GM21825 (cell line): ENCODE results near the gene TMEM204.
"Not testable (repeated sequence)": the region's sequence is repeated elsewhere in the genome, so short reads cannot be mapped to it uniquely, and the experiment has no call there.

Source experiments
- ATAC-seq: cut with Tn5 transposase; IDR thresholded peaks from one replicate; pipeline ENCODE4 v1.9.1; 2021; ENCODE audit warnings: mild to moderate bottlenecking, moderate library complexity; ENCODE audit not compliant: unreplicated experiment

The TMEM204 gene

DNA sequence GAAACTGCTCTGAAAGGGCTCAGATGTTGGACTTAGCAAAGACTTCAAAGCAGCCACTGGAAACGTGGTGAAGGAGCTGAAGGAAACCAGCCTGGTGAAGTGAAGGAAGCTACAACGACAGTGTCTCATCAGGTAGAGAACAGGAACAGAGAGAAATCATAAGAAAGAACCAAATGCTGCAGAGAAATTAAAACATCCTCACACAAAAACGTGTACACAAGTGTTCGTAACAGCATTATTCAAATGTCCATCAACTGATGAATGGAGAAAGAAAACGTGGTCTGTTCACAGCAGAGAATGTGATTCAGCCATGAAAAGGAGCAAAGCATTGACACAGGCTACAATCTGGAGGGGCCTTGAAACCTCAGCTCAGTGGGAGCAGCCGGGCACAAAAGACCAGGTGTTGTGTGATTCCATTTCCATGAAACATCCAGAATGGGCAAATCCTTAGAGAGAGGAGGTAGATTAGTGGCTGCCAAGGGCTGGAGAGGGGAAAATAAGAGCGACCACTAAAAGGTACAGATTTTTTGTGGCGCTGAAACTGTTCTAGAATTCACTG lies 51.5 kb downstream of the TMEM204 start:
- ATAC-seq: no peak

DNA sequence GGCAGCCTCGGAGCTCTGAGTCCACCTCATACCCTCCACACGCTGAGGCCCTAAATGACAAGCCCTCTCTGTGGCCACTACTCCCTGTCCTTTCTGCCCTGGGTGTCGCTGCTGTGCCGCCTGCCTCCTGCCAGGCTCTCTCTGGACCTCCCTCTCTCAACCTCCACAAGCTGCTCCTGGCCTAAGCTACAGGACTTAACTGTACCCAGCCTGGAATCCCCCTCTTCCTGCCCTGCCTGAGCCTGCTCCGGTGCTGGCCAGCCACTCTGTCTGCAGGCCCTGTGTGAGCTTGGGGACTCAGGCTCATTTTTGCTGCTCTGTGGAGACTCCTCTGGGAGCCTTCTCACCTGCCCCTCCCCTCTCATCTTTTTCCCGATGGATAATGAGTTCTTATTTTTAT lies 56.9 kb downstream of the TMEM204 start:
- ATAC-seq: no peak

DNA sequence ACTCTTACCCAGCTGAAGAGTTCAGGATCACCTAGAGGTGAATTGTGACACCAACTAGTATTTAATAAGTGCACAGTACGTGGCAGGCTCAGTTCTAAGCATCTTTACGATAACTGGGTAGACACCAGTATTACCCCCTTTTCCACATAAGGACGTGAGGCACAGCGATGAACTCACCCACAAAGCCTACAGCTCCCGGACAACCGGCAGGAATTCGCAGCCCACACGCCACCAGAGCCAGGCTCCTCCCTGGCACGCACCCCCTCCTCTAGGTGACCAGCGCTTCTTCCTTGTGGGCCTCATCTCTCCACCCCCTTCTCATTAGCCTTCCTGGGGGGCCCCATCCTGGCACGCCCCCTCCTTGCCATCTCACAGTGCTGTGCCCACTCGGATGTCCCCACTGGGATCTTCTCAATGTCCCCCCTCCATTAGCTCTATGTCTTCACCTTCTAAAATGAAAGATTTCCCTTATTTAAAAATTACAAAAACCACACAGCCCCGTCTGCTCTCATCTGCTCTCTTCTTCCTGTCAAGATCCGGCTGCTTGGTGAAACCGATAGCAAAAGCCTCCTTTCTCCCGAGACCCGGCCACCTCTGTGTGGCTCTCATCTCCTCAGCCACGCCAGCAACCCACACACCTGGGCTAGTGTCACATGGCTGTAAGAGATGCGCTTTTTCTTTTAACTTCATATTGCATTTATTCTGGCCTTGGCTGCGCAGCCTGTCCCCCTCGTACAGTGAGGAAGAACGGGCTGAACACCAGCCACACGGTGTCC lies 57.7 kb downstream of the TMEM204 start:
- no peak for ATAC-seq

GRCh38 chr16:1592446-1592845 lies 59.0 kb downstream of the TMEM204 start:
- ATAC-seq: no peak

DNA sequence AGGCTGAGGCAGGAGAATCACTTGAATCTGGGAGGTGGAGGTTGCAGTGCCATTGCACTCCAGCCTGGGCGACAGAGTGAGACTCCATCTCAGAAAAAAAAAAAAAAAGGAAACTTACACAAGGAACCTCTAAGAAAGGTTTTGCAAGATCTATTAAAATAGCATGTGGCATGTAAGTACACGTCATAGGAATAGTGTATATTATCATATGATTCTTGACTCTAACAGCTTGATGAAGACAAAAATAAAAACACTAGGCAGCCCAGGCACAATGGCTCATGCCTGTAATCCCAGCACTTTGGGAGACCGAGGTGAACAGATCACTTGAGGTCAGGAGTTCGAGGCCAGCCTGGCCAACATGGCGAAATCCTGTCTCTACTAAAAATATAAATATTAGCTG lies 62.0 kb downstream of the TMEM204 start:
- not testable (repeated sequence) for ATAC-seq

DNA sequence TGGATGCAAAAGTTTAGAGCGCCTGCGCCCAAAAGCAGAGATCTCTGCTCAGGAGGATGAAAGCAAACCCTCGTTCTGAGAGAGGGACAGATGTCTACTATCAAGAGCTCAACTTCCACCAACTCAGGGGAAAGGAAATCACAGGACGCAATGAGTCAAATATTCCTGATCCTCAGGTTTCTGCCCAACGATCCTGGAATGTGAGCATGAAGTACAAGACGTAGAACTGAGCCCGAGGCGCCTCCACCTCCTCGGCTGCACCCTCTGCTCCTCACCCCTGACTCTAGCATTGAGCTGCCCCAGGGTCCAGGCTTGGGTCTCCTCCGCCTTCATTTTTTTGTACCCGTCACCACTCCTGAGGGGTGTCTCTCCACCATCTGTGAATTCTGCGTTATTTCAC lies 63.0 kb downstream of the TMEM204 start:
- ATAC-seq: no peak

DNA sequence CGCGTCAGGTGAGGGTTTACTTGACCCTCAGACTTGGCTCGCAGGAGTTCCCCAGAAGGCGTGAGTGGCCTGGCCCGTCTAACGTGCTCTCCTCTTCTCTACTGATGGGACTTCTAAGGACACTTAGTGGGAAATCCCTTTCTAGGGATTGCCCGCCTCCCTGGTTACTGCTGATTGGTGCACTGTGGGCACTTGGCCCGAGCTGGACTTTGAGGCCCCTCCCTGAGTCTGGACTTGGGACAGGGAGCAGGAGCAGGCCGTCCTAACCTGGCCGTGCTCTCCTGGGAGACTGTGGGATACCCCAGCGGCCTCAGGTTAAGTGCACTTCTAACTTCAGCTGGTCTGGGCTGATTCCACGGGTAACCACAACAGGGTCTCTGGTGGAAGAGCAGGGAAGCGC lies 63.7 kb downstream of the TMEM204 start:
- ATAC-seq: no peak

- ATAC-seq: no peak
Observed at GRCh38 chr16:1601031-1601430, 67.6 kb downstream of the TMEM204 start.

DNA sequence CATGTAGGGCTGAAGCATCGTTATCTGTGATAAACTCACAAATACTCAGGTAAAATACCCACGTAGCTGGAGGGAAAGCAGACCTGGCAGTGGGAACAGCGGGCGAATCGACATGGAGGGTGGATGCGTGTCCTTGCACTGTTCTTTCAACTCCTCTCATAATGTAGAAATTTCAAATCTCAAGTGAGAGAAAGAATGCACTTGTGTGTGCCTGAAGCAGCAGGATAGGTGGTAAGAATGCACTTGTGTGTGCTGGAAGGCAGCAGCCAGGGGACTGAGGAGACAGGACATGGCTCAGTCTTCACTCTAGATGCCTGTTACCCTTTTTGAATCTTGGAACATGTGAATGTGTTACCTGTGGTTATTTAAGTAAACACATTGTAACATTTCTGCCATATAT lies 68.0 kb downstream of the TMEM204 start:
- no peak for ATAC-seq

DNA sequence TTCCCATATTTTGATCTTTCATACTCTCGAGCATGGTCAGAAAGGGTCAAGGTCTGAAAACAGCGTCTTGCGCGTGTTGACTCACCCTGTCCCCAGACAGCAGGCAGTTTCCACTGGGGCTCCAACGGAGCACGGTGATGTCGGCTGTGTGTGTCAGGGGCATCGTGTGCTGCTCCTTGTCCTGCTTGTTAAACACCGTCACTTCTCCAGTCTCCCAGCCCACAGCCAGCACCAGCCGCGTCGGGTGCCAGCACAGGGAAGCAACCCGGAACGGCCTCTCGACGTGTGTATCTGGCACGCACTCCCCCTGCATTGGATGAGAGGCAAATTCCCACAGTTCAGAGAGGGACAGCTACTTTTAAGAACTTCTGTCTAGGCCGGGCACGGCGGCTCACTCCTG lies 68.8 kb downstream of the TMEM204 start:
- no peak for ATAC-seq
